Right hindlimb (tissue), 1 donor: Measurements from ENCODE around the gene ENTPD8.
"Not testable (repeated sequence)": the region's sequence is repeated elsewhere in the genome, so short reads cannot be mapped to it uniquely, and the experiment has no call there.

Experiments
- DNase-seq: peaks from one replicate; pipeline ENCODE4 v3.0.0-alpha.2; 2018

Gene ENTPD8

DNA sequence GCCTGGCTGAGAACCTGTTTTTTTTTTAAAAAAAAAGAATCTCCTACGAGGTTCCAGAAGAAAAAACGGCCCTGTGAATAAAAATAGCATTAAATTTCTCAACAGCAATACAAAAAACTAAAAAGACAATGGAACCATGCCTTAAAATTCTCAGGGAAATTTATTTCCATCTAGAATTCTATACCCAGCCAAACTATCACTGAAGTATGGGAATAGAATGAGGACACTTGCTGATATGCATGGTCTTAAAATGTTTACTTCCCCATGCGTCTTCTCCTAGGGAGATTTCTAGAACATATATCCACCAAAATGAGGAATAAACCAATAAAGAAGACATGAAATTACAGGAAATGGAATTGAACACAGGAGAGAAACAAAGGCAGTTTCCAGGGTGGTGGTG is 34.5 kb upstream of the ENTPD8 start:
- DNase-seq: no peak

DNA sequence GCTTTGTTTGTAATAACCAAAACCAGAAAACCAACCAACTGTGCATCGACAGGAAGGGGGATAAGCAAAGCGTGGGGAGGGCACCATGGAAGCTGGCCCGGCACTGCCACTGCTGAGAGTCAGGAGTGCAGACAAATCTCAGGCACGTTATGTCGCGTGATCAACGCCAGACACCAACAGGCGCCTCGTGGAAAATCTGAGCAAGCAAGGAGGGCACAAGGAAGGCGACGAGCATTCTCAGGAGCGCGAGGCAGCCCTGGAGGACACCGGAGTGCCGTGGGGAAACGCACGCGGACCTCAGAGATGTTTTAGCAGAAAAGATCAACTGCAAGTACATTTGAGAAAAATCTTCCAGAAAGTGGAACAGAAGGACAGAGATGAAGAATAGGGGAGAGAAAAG is 33.1 kb upstream of the ENTPD8 start:
- no peak for DNase-seq

DNA sequence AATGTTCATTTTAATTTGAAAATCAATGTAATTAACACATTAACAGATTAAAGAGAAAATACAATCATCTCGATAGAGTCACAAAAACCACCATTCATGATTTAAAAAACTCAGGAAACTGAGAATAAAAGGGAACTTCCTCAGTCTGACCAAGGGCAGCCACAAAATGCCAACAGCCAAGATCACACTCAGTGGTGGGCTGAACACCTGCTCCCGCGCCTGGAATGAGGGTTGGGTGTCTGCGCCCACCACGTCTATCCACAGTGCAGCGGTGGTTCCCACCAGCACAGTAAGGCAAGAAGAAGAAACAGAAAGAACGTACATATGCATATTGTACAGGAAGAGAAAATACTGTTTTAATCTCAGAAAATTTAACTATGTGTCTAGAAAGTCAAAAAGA is 29.6 kb upstream of the ENTPD8 start:
- no peak for DNase-seq

DNA sequence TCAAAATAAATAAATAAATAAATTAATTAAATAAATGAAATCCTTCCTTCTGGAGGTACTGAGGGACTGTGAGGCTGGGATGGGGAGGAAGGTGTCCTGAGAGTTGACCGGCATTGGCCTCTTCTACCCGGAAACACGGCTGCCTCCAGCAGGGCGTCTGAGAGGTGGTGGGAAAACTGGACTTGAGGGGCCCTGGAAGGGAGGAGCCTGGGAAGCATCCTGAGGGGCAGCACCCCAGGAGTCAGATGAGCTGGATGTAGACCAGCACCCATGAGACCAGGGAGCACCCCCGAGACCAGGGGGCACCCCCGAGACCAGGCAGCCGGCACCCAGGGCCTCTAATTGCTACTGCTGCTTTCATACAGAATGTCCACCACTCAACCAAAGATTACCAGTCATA is 26.7 kb upstream of the ENTPD8 start:
- no peak for DNase-seq

DNA sequence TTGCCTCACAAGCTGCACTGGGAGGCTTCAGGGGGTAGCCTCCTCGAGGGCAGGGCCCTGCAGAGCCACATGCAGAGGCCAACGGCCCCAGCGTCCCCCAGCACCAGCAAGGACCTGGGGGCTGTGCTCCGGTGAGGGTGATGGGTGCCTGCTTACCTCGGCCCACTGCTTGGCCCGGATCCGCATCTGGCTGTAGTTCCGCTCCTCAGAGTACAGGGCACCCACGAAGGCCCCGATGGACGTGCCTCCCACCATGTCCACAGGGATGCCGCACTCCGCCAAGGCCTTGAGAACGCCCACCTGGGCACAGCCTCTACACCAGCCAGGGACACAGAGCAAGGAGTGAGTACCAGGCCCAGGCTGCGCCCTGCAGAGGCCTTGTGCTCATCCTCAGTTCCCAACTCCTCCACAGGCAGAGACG is 26.0 kb upstream of the ENTPD8 start:
- no peak for DNase-seq

DNA sequence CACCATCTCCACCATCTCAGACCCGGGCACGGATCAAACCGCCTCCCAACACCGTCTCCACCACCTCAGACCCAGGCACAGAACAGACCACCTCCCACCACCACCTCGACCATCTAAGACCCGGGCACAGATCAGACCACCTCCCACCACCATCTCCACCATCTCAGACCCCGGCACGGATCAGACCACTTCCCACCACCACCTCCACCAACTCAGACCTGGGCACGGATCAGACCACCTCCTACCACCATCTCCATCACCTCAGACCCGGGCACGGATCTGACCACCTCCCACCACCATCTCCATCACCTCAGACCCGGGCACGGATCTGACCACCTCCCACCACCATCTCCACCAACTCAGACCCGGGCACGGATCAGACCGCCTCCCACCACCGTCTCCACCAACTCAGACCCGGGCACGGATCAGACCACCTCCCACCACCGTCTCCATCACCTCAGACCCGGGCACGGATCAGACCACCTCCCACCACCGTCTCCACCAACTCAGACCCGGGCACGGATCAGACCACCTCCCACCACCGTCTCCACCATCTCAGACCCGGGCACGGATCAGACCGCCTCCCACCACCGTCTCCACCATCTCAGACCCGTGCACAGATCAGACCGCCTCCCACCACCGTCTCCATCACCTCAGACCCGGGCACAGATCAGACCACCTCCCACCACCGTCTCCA is 25.4 kb upstream of the ENTPD8 start:
- DNase-seq: not testable (repeated sequence)

DNA sequence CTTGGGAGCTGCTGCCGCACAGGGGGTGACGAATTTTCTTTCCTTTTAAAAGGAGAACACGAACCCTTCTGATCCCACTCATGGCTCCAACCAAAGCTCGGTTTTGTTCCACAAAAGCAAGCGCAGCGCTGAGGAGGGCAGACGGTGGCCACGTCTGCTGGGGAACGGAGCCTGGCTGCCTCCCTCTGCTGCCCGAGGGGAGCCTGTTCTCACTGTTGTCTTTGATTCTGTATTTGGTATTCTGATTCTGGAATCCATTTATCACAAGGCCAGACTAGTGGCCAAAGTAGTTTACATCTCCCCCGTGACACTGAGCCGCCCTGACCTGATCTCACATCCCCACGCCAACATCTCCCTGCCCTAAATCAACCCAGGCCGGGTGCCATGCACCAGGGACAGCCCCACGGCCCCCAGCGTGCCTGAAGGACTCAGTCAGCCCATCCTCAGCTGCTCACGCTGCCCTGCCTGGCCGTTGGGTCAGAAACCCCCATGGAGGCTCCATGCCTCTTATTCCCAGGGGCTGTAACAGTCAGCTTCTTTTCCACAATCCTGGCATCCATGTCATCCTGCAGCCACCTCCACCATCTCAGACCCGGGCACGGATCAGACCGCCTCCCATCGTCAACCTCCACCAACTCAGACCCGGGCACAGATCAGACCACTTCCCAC is 24.7 kb upstream of the ENTPD8 start:
- peak; percentile 16 for DNase-seq

DNA sequence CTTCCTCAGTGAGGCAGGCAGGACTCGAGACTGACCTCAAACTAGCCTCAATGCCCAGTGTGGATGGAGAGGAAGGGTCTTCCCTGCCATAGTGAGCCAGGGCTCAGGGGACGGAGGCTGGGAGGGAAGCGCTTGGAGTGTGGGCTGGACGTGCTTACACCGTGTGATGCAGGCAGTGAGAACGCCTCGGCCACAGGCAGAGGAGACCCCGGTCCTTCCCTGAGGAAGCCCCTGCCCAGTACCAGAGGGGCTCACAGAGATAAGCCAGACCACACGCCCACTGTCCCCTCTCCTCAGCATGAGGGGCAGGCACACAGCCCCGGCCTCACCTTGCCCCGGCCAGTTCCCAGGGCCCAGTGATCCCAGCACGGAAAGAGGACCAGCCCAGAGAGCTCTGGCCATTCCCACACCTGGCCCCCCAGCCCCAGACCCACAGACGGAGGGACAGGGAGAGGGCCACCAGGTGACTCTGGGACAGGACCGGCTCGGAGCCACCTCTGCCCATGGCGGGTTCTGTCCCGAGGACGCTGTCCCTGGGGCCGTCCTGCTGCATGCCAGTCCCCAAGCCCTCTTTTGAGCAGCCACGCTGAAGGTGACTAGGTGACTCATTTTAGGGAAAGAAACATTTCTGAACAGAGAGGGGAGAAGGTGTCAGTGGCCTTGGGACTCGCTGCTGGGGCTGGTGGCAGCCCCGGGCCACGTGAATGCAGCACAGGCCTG is 24.0 kb upstream of the ENTPD8 start:
- peak; percentile 12 for DNase-seq

DNA sequence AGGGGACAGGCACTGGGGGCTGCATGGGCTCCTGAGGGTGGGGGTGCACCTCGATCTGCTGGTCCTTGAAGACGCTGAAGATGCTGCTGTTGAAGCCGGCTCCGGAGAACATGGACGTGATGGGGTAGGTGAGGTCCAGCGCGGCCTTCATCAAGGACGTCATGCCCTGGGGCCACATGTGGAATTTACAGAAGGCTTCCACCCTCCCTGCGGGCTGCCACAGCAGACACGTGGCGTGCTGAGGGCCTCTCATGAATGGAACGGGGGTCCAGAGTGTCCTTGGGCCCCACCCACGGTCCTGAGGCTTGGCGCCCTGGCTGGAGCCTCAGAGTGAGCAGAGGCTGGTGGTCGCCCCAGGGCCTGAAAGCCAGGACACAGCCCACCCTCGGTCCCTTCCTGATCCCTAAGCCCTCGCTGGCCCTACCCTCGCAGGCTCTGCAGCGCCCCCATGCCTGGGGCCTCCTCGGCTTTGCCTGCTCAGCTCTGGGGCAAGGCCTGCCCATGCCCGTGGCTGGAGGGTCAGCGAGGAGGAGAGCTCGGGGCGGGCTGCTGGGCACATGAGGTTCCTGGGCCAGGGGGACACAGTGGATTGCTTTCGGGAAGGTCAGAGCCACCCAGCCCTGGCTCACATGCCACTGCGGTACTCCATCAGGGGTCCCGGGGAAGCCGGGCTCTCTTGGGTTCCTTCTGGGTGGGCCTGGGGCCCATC is 23.3 kb upstream of the ENTPD8 start:
- DNase-seq: no peak

DNA sequence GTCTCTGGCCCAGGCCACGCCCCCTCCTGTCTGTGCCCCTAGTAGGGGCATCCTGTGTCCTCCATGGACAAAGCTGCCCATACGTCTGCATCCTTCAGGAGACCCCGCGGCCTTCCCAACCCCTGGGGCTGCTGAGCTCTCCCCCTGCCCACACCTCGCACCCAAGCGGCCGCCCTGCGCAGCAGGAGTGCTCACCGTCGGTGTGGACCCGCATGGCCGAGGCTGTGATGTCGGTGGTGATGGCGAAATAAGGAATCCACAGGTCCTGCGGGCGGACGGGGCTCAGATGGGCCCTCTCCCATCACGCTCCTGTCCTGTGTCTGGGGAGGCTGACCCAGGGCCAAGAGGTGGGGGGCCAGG is 22.8 kb upstream of the ENTPD8 start:
- peak; percentile 13 for DNase-seq

DNA sequence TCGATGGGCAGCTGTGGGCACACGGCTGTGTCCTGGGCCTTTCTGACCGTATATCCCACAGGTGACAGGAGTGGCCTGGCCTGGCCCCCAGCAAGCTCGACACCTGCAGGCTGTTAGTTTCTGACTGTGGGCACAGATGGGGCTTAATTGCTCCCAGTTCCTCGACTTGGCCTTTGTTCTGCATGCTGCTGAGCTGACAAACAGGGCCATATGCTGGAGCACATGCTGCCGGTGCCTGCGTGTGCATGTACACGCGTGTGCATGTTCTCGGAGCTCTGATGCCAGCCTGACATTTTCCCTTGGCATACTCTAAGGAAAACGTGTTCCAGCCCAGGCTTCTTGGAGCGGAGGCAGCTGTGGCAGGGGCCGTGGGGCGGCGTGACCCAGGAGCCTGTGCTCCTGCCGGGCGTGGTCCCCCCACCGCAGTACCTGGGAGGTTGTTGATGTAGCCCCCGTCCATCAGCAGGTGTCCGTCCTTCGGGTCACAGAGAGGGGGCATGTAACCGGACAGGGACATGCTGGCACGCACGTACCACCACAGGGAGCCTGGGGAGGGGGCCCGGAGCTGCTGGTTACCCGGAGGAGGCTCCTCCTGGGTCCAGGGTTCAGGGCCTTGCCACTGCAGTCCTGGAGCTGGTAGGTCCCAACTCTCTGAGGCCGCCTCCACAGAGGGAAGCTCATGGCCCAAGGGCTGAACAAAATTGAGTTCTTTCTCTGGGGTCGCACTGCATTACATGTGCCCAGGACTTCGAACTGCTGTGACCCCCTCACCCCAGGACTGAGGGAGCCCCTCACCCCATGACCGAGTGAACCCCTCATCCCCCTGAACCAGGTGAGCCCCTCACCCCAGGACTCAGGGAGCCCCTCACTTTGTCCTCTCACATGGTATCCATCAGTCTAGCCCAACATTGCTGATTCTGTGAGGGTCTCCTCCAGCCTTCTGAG is 22.1 kb upstream of the ENTPD8 start:
- DNase-seq: peak; percentile 9

DNA sequence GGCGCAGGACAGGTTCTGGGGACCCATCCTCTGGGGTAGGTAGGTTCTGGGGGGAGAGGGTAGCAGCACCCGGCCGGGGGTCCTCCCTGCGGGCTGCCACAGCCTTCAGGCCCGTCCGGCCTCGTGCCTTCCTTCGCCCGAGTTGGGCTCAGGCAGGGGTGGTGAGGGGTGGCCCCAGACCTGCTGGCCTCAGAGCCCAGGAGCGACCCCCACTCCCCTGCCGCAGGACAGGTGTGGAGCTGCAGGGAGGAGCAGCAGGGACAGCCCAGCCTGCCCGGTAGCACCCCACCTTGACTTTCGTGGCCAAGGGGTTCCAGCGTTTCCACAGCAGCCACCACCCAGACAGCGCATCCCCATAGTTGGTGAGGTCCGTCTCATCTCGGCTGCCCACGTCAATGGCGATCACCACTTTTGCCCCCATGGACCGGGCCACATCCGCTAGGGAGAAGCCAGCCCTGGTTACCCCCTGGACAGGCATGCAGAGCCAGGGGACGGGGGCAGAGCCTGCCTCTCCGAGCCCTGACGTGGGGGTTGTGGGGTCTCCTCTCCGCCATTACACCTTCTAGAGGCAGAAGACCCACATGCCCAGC is 21.3 kb upstream of the ENTPD8 start:
- peak; percentile 14 for DNase-seq

DNA sequence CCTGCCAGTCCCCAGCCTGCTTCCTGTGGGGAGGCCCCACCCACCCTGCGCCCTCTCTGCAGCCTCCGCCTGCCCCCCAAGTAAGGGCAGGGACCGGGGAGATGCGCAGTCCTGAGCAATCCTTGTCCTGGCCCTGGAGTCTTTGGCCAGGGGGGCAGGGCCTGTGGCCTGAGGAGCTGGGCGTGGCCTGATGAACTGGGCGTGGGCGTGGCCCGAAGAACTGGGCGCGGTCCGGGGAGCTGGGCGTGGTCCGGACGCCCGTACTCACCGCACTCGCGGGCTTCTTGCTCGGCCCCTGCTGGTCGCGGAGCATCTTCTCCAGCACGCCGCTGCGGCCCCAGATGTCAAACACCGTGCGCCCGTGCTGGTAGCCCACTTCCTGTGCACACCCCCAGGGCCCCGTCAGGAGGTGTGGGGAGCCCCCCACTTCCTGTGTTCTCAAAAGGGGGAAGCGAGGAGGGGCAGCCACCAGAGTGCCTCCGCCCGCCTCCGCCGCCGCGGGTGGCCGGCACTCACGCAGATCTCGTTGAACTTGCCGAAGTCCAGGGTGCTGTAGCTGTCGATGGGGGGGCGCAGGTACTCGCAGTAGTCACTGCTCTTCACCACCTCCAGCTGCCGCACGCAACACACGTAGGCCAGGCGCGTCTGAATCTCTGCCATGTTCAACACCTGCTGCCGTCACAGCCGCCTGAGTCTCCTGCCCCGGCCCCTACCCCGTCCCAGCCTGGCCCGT is 20.7 kb upstream of the ENTPD8 start:
- DNase-seq: peak; percentile 36

DNA sequence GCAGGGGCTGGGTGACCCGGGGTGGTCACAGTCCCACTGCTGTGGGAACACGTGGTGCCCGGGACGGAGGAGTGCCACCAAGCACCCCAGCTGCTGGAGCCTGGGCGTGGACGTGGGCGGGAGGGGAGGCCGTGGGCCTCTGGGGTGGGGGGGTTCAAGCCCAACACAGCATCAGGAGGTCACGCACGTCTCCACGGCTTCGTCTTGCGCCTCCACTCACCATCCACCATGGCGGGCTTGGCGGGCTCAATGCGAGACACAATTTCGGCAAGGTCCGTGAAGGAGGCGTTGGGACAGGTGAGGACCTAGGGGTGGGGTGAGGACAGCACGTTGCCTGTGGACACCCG is 20.1 kb upstream of the ENTPD8 start:
- DNase-seq: no peak

DNA sequence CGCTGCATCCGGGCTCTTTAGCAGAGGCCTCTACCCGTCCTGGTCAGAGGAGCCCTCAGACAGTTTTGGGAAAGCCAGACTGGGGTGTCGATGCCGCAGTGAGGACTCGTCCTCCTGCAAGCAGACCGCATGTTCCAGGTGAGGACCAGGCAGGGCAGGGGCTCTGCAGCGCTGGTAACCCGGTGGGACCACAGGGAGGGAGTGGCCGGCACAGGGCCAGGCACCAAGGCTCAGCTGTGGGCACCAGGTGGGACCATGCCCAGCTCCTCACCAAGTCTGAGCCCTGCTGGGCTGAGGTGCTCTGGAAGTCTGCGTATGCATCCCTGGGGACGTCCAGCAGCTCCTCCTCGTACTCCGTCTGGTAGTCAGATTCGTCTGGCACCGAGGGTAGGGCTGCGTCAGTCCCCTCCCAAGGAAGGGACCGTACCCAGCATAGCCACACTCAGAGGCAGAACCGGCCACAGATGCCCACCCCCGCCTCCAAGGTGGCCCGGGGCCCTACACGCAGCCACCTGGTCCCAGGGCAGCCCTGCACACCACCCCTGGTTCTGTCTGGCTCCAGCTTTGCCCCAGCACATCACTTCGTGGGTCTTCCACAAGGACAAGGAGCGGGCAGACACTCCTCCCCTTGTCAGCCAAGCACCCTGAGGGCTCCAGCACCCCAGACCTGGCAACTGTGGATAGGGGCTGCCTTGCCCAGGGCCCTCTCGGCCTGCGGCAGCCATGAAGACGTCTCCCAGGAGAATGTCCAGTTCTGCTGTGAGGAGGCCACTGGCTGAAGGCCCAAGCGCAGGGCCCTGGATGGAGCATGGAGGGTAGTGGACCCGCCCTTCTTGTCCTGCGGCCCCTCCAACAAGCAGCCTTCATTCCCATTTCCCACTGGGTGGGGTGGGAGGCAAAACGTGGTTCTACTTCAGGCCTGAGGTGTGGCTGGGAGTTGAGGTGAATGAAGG is 19.5 kb upstream of the ENTPD8 start:
- peak; percentile 27 for DNase-seq

DNA sequence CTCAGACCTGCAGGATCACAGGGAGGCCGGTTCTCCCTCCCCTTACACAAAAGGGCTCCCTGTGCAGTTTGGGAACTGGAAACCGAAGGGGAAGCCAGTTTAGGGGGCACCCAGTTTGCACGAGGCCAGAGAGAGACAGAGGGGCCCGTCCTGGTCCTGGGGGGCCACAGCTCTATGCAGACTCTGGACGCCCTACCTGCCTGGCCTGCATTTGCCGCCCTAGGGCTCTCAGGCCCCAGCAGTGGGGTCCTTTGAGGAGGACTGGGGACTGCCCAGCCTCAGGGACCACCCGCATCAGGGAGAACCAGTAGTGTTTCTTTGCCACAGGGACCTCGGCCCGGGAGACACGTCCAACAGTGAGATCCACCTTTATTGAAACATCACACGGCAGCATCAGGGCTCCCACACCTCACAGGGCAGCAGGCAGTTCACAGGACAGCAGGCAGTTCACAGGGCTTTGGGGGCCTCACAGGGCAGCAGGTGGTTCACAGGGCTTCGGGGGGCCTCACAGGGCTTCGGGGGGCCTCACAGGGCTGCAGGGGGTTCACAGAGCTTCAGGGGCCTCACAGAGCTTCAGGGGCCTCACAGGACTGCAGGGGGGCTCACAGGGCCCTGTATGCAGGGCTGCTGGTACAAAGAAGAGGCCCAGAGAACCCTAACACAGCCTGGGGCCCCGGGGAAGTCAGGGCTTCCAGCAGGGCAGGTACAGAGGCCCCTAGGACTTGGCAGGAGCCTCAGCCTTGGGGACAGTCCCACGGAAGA is 18.6 kb upstream of the ENTPD8 start:
- DNase-seq: peak; percentile 19

DNA sequence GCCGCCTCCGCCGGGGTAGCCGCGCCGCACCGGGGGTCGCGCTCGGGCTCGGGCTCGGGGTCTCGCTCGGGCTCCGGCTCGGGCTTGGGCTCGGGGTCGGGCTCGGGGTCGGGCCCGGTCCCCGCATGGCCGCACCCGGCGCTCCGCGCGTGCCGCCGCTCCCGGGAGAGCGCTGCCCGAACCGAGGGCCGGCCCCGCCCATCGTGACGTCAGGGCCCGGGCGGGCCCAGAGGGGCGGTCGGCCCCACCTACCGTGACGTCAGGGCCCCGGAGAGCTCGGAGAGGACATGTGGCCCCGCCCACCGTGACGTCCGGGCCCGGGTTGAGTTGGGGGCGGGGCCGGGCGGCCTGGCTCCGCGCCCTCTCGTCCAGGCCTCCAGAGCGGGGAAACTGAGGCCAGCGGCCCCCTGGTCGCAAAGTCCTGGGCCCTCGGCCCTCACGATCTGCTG is 18.0 kb upstream of the ENTPD8 start, which contains the start of gene NSMF:
Gene NSMF, minus strand, starts transcription at position 183 of the 449 bp plus-strand sequence. CDS start 232 bp downstream, outside the sequence.
- peak; percentile 94 for DNase-seq

DNA sequence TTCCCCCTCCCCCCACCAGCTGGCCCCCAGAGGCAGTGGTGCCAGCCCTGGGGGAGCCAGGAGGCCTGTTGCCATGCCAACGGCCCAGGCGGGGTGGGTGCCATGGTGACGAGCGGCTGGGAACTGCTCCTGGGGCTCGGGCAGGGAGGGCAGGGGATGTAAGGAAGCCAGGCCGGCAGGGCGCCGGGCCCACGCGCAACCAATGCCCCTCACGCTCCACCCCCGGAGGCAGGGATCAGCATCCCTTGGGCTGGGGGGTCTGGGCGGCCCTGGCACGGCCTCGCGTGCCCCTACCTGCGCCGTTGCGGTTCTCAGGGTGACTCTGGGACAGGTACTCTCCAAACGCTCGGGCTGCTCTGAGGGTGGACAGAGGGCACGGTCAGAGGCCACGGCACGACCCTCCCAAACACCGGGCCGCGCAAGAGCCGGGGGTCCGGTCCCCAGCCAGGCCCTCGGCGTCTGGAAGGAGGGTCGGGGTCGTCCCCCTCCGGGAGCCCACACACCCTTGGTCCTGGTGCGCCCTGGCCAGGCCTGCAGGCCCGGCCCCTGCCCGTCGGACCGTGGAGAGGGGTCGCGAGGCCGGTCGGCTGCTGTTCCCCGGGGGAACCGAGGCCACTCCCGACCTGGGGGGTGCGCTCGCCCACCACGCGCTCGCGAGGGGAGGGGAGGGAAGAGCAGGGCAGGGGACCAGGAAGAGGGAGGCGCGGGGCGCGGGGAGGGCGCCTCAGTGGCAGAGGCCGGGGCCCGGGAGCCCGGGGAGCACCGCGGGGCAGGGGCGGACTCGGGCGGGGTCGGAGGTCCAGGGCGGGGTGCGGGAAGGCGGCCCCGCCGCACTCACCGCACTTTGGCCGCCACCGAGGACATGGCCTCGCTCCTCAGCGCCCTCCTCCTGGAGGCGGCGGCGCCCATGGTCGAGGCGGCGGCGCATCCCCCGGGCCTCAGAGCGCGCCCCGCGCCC is 17.3 kb upstream of the ENTPD8 start:
- peak; percentile 55 for DNase-seq
